OCI-LY1 (cell line): ENCODE data around the gene RAD23B.

Experiments used
- H2AFZ ChIP-seq: fragments of 200-600 bp; sonication (generic), shearing (Covaris generic); 2 replicates; pipeline ENCODE4 v1.6.0; 2014; ENCODE audit warnings: antibody characterized with exemption, mild to moderate bottlenecking, low read length
- H3F3A ChIP-seq: fragments of 200-600 bp; sonication (generic), shearing (Covaris generic); 2 replicates; pipeline ENCODE4 v1.6.0; 2014; ENCODE audit warnings: mild to moderate bottlenecking, antibody characterized with exemption, low read length, moderate library complexity; ENCODE audit not compliant: insufficient read depth
- H3K27ac ChIP-seq: fragments of 200-600 bp; sonication (generic); 2 replicates; pipeline ENCODE4 v1.5.1; 2014; ENCODE audit warnings: low read length, mixed run types, mild to moderate bottlenecking, low read depth; ENCODE audit not compliant: poor library complexity, severe bottlenecking
- H3K27me3 ChIP-seq: fragments of 200-600 bp; sonication (generic); 2 replicates; pipeline ENCODE4 v1.6.0; 2014; ENCODE audit warnings: antibody characterized with exemption, mild to moderate bottlenecking, low read length, moderate library complexity; ENCODE audit not compliant: insufficient read depth
- H3K36me3 ChIP-seq: fragments of 200-600 bp; sonication (generic); 2 replicates; pipeline ENCODE4 v1.6.1; 2014; ENCODE audit warnings: mild to moderate bottlenecking, antibody characterized with exemption, low read length, moderate library complexity, mixed read lengths; ENCODE audit not compliant: insufficient read depth
- H3K4me1 ChIP-seq: fragments of 200-600 bp; sonication (generic); 2 replicates; pipeline ENCODE4 v1.5.1; 2014; ENCODE audit warnings: mild to moderate bottlenecking, low read length, moderate library complexity; ENCODE audit not compliant: insufficient read depth, severe bottlenecking
- H3K4me2 ChIP-seq: fragments of 200-600 bp; sonication (generic), shearing (Covaris generic); 2 replicates; pipeline ENCODE4 v1.6.1; 2014; ENCODE audit warnings: low read length
- H3K4me3 ChIP-seq: fragments of 200-600 bp; sonication (generic); 2 replicates; pipeline ENCODE4 v1.5.1; 2014; ENCODE audit warnings: low read length, low read depth, mild to moderate bottlenecking, mixed read lengths; ENCODE audit not compliant: poor library complexity, severe bottlenecking
- H3K79me2 ChIP-seq: fragments of 200-600 bp; shearing (Covaris generic); 2 replicates; pipeline ENCODE4 v1.6.1; 2016; ENCODE audit warnings: mixed run types, low read length, mixed read lengths; ENCODE audit not compliant: insufficient read depth
- H3K9ac ChIP-seq: fragments of 200-600 bp; sonication (generic), shearing (Covaris generic); 2 replicates; pipeline ENCODE4 v1.6.1; 2014; ENCODE audit warnings: mild to moderate bottlenecking, low read length, mixed read lengths
- H3K9me2 ChIP-seq: fragments of 200-600 bp; sonication (generic), shearing (Covaris generic); 2 replicates; pipeline ENCODE4 v1.6.1; 2014; ENCODE audit warnings: low read depth, mild to moderate bottlenecking, low read length, mixed read lengths
- H3K9me3 ChIP-seq: fragments of 200-600 bp; shearing (Covaris generic); 2 replicates; pipeline ENCODE4 v1.6.1; 2014; ENCODE audit warnings: low read length, mixed read lengths
- H4K20me1 ChIP-seq: fragments of 200-600 bp; sonication (generic), shearing (Covaris generic); 2 replicates; pipeline ENCODE4 v1.6.0; 2016; ENCODE audit warnings: mild to moderate bottlenecking, low read length; ENCODE audit not compliant: insufficient read depth
- CTCF ChIP-seq: fragments of 200-600 bp; sonication (generic), shearing (Covaris generic); IDR thresholded peaks from 2 replicates; pipeline ENCODE4 v1.5.1; 2017; ENCODE audit warnings: mild to moderate bottlenecking, antibody characterized with exemption, low read length, moderate library complexity, mixed read lengths
- EZH2 ChIP-seq: fragments of 200-600 bp; sonication (generic), shearing (Covaris generic); IDR thresholded peaks from 2 replicates; pipeline ENCODE4 v1.8.0; 2017; ENCODE audit warnings: borderline replicate concordance, mixed run types, mild to moderate bottlenecking, antibody characterized with exemption, low read length, moderate library complexity, mixed read lengths

Gene RAD23B

GRCh38 chr9:107249131-107249533 lies 33.9 kb upstream of the RAD23B start:
- Histone ChIP-seq H3K9ac (no peak overlapping the region), H3K27me3 (no peaks in the 10 kb centered on the region; the same call in none of the 2 replicates), H3K36me3 (no peaks in the 10 kb centered on the region), H3K79me2 (no peaks in the 10 kb centered on the region), H3K27ac (no peak overlapping the region), H4K20me1 (no peaks in the 10 kb centered on the region), H3K4me2 (no peak overlapping the region), H3K9me2 (no peaks in the 10 kb centered on the region), H3K4me1 (no peaks in the 10 kb centered on the region), H3K4me3 (no peak overlapping the region), H2AFZ (no peak overlapping the region), H3F3A (no peaks in the 10 kb centered on the region), H3K9me3 (no peaks in the 10 kb centered on the region)
- TF ChIP-seq EZH2 (no peak), CTCF (no peak)

GRCh38 chr9:107249665-107250285 lies 33.3 kb upstream of the RAD23B start:
- Histone ChIP-seq H3K9me2 (no peaks in the 10 kb centered on the region), H3K4me1 (no peaks in the 10 kb centered on the region), H3K27ac (no peak overlapping the region), H2AFZ (no peak overlapping the region), H3K9me3 (no peaks in the 10 kb centered on the region), H3K79me2 (no peaks in the 10 kb centered on the region), H3K27me3 (no peaks in the 10 kb centered on the region; the same call in none of the 2 replicates), H3K36me3 (no peaks in the 10 kb centered on the region), H3K9ac (no peak overlapping the region), H4K20me1 (no peaks in the 10 kb centered on the region), H3F3A (no peaks in the 10 kb centered on the region), H3K4me2 (no peak overlapping the region), H3K4me3 (no peak overlapping the region)
- TF ChIP-seq EZH2 = no peak
- no peak for TF ChIP-seq CTCF

- H3F3A ChIP-seq = no peaks in the 10 kb centered on the region
- no peaks in the 10 kb centered on the region for H3K79me2 ChIP-seq
- H3K4me3 ChIP-seq = no peak overlapping the region
- H3K27ac ChIP-seq = no peak overlapping the region
- no peak overlapping the region for H3K4me2 ChIP-seq
- no peaks in the 10 kb centered on the region; the same call in none of the 2 replicates for H3K27me3 ChIP-seq
- no peaks in the 10 kb centered on the region for H4K20me1 ChIP-seq
- H2AFZ ChIP-seq = no peak overlapping the region
- TF ChIP-seq CTCF (no peak), EZH2 (no peak)
- no peaks in the 10 kb centered on the region for H3K4me1 ChIP-seq
- no peaks in the 10 kb centered on the region for H3K9me3 ChIP-seq
- H3K9me2 ChIP-seq = no peaks in the 10 kb centered on the region
- no peaks in the 10 kb centered on the region for H3K36me3 ChIP-seq
- H3K9ac ChIP-seq = no peak overlapping the region
Measured at GRCh38 chr9:107251756-107252322, 31.2 kb upstream of the RAD23B start.
